ENCODE measurements around the gene ZNF581.
A peak's percentile ranks its signal among the peaks of the same experiment; 100 is the strongest.

DNA sequence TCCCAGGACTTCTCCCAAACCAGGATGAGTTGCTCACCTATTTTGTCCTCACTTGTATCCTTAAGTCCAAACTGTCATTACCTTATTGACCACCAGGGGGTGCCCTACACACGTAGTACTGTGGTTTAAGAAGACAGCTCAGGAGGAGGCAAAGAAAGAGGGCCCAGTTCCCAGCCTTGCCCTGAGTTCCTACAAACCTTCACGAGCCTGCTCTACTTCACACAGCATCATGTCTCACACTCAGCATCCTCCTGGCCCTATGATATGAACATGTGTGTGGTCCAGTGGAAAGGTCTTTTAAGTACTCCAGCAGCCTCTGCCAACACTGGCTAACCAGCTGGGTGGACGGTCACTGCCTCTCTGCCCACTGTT is 11.0 kb upstream of the ZNF581 start:
- TF ChIP-seq, protein P1, sequence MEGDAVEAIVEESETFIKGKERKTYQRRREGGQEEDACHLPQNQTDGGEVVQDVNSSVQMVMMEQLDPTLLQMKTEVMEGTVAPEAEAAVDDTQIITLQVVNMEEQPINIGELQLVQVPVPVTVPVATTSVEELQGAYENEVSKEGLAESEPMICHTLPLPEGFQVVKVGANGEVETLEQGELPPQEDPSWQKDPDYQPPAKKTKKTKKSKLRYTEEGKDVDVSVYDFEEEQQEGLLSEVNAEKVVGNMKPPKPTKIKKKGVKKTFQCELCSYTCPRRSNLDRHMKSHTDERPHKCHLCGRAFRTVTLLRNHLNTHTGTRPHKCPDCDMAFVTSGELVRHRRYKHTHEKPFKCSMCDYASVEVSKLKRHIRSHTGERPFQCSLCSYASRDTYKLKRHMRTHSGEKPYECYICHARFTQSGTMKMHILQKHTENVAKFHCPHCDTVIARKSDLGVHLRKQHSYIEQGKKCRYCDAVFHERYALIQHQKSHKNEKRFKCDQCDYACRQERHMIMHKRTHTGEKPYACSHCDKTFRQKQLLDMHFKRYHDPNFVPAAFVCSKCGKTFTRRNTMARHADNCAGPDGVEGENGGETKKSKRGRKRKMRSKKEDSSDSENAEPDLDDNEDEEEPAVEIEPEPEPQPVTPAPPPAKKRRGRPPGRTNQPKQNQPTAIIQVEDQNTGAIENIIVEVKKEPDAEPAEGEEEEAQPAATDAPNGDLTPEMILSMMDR (conservative IDR thresholded peaks at IDR 0.05 in 1 of 2, IDR thresholded peaks at IDR 0.05 in 1 of 2; ENCODE audit: extremely low read depth in 1 of 2, insufficient read depth in 1 of 2, low read depth in 1 of 2, low read length in 2 of 2), result peak; percentile 77 to 79
- TF ChIP-seq EZH2 (IDR thresholded peaks at IDR 0.05; ENCODE audit: borderline replicate concordance, low read length), result no peak
